ENCODE results near the gene METTL26.
A peak's percentile ranks its signal among the peaks of the same experiment; 100 is the strongest.

The METTL26 gene

DNA sequence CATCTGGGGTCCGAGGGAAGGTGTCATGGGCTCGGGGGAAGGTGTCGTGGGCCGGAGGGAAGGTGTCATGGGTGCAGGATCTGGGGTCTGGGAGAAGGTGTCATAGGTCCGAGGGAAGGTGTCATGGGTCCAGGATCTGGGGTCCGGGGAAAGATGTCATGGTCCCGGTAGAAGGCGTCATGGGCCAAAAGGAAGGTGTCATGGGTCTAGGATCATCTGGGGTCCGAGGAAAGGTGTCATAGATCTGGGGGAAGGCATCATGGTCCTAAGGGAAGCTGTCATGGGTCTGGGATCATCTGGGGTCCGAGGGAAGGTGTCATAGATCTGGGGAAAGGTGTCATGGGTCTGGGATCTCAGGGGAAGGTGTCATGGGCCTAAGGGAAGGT lies 45.3 kb downstream of the METTL26 start:
- peak overlapping the region; percentile 79 for H3K27ac Mint-ChIP-seq
- no peak for DNase-seq (ENCODE audit: low spot score)

GRCh38 chr16:590188-590814 lies 45.8 kb downstream of the METTL26 start:
- peak overlapping the region; percentile 87 for H3K4me3 Mint-ChIP-seq
- peaks cover 2% of the 10 kb centered on the region for H3K27me3 Mint-ChIP-seq (ENCODE audit: low read depth)
- DNase-seq (ENCODE audit: low spot score), result no peak
- no peaks in the 10 kb centered on the region for H3K9me3 Mint-ChIP-seq
- peaks cover 2% of the 10 kb centered on the region for H3K36me3 Mint-ChIP-seq (ENCODE audit: low read depth)
- H3K27ac Mint-ChIP-seq, result peak overlapping the region; percentile 79
- H3K4me1 Mint-ChIP-seq (ENCODE audit: low read depth), result peaks cover 20% of the 10 kb centered on the region

More for the DNA sequence above, 45.3 kb downstream of the METTL26 start:
- peak overlapping the region; percentile 87 for H3K4me3 Mint-ChIP-seq
- H3K4me1 Mint-ChIP-seq (ENCODE audit: low read depth), result peaks cover 20% of the 10 kb centered on the region
- H3K36me3 Mint-ChIP-seq (ENCODE audit: low read depth), result peaks cover 2% of the 10 kb centered on the region
- peaks cover 2% of the 10 kb centered on the region for H3K27me3 Mint-ChIP-seq (ENCODE audit: low read depth)
- H3K9me3 Mint-ChIP-seq, result no peaks in the 10 kb centered on the region

DNA sequence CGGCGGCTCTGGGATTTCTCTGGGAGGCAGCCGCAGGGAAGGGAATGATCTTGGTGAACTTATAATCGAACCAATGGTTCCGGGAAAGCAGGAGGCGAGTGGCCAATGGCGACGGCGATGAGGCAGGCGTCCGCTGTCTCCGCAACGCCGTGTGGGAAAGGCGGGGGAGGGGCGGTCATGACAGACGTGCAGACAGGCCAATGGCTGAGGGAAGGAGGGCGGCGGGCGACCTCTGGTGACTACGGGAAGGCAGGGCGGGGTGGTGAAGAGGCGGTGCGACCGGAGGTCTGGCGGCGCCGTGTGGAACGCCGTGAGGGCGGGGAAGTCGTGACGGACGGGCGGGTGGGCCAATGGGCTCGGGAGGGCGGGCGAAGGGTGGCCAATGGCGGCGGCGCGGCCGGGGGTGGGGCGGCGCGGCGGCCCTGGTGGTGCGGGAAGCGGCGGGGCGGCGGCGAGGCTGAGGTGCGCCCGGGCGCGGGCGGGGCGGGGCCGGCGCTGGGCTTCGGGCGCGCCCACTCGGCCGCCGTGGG lies 46.4 kb downstream of the METTL26 start, which contains the start of gene RAB40C:
Gene RAB40C, plus strand, starts transcription at position 409 of the 530 bp plus-strand sequence. CDS start 226 bp downstream, outside the sequence.
- peak; percentile 98 for DNase-seq (ENCODE audit: low spot score)
- H3K27me3 Mint-ChIP-seq (ENCODE audit: low read depth), result peaks cover 2% of the 10 kb centered on the region
- peak within 1 kb of the TSS; percentile 99 for H3K4me3 Mint-ChIP-seq
- peak within 1 kb of the TSS; percentile 100 for H3K27ac Mint-ChIP-seq
- H3K9me3 Mint-ChIP-seq, result no peaks in the 10 kb centered on the region
- peaks cover 20% of the 10 kb centered on the region for H3K4me1 Mint-ChIP-seq (ENCODE audit: low read depth)
- peaks cover 2% of the 10 kb centered on the region for H3K36me3 Mint-ChIP-seq (ENCODE audit: low read depth)

GRCh38 chr16:588889-589657 lies 47.0 kb downstream of the METTL26 start:
- Mint-ChIP-seq H3K36me3 (ENCODE audit: low read depth) (peaks cover 2% of the 10 kb centered on the region), H3K4me1 (ENCODE audit: low read depth) (peaks cover 19% of the 10 kb centered on the region), H3K4me3 (peak overlapping the region; percentile 99), H3K9me3 (no peaks in the 10 kb centered on the region), H3K27ac (peak overlapping the region; percentile 100), H3K27me3 (ENCODE audit: low read depth) (peaks cover 2% of the 10 kb centered on the region)
- peak; percentile 96 for DNase-seq (ENCODE audit: low spot score)

- DNase-seq (ENCODE audit: low spot score), result no peak
- H3K4me1 Mint-ChIP-seq (ENCODE audit: low read depth), result peaks cover 19% of the 10 kb centered on the region
- no peaks in the 10 kb centered on the region for H3K9me3 Mint-ChIP-seq
- H3K4me3 Mint-ChIP-seq, result peak overlapping the region; percentile 92
- peak overlapping the region; percentile 100 for H3K27ac Mint-ChIP-seq
- peaks cover 2% of the 10 kb centered on the region for H3K36me3 Mint-ChIP-seq (ENCODE audit: low read depth)
- H3K27me3 Mint-ChIP-seq (ENCODE audit: low read depth), result peaks cover 2% of the 10 kb centered on the region
Observed at GRCh38 chr16:588639-588888, 47.5 kb downstream of the METTL26 start.

GRCh38 chr16:586645-587590 lies 49.2 kb downstream of the METTL26 start:
- H3K36me3 Mint-ChIP-seq (ENCODE audit: low read depth), result peaks cover 2% of the 10 kb centered on the region
- H3K4me1 Mint-ChIP-seq (ENCODE audit: low read depth), result peaks cover 19% of the 10 kb centered on the region
- peaks cover 2% of the 10 kb centered on the region for H3K27me3 Mint-ChIP-seq (ENCODE audit: low read depth)
- no peak for DNase-seq (ENCODE audit: low spot score)
- H3K4me3 Mint-ChIP-seq, result peak overlapping the region; percentile 92
- H3K9me3 Mint-ChIP-seq, result no peaks in the 10 kb centered on the region
- H3K27ac Mint-ChIP-seq, result peak overlapping the region; percentile 88

- no peaks in the 10 kb centered on the region for H3K9me3 Mint-ChIP-seq
- no peak overlapping the region for H3K4me3 Mint-ChIP-seq
- H3K27ac Mint-ChIP-seq, result peak overlapping the region; percentile 15
- DNase-seq (ENCODE audit: low spot score), result no peak
- peaks cover 17% of the 10 kb centered on the region for H3K4me1 Mint-ChIP-seq (ENCODE audit: low read depth)
- H3K27me3 Mint-ChIP-seq (ENCODE audit: low read depth), result peaks cover 2% of the 10 kb centered on the region
- peaks cover 2% of the 10 kb centered on the region for H3K36me3 Mint-ChIP-seq (ENCODE audit: low read depth)
Observed at GRCh38 chr16:586047-586644, 50.0 kb downstream of the METTL26 start.

DNA sequence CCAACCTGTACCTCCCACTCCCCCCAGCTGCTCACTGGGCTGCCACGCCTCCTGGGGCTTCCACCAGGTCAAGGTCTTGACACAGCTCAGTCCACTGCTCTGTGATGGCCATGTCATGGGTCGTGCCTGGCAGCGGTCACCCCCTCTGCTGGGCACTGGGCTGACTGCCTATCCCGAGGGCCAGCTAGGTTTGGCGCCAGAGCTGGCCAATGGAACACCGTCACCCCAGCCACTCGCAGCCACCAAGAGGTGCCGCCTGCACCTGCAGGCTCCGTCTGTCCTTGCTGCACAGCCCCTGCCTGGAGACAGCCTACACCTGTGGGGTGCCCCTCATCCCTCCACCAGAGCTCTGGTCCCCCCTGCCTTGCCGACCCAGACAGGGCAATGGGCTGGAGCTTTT lies 50.8 kb downstream of the METTL26 start:
- H3K27ac Mint-ChIP-seq, result no peak overlapping the region
- peaks cover 2% of the 10 kb centered on the region for H3K27me3 Mint-ChIP-seq (ENCODE audit: low read depth)
- H3K4me1 Mint-ChIP-seq (ENCODE audit: low read depth), result peaks cover 11% of the 10 kb centered on the region
- no peak for DNase-seq (ENCODE audit: low spot score)
- peaks cover 2% of the 10 kb centered on the region for H3K36me3 Mint-ChIP-seq (ENCODE audit: low read depth)
- no peaks in the 10 kb centered on the region for H3K9me3 Mint-ChIP-seq
- no peak overlapping the region for H3K4me3 Mint-ChIP-seq

Measured in T-helper 2 cell treated with Interferon-gamma antibody and Interleukin-4, amounts not matched to agents 5 μg/mL and 100 μg/mL, for 36 hours (primary cell).